ENCODE results near the gene WDR20.

- TF ChIP-seq EZH2phosphoT487 (IDR thresholded peaks at IDR 0.05; ENCODE audit: insufficient read depth, low read depth) = no peak
- no peak for TF ChIP-seq EZH2 (IDR thresholded peaks at IDR 0.05; ENCODE audit: insufficient read depth, poor library complexity, severe bottlenecking)
Observed at GRCh38 chr14:102146423-102146822, 6.7 kb downstream of the WDR20 start.

Data from GM23248 (cell line).